Amygdala (tissue), 56 donors: Measurements from ENCODE around the gene SORBS2.
A peak's percentile ranks its signal among the peaks of the same experiment; 100 is the strongest.

Experiments
- DNase-seq, 56 donors: peaks; one replicate each; lab custom pipeline; 2025; lab: John Stamatoyannopoulos, UW

Gene SORBS2

GRCh38 chr4:185744946-185745345 is 67.0 kb downstream of the SORBS2 start:
- DNase-seq = no peak

- DNase-seq = no peak
These were observed 67.5 kb downstream of the SORBS2 start for GRCh38 chr4:185744488-185744862.

- DNase-seq = no peak
These were observed 68.1 kb downstream of the SORBS2 start for GRCh38 chr4:185743722-185744487.

- no peak for DNase-seq
These were observed 69.2 kb downstream of the SORBS2 start for GRCh38 chr4:185742766-185743165.

- no peak for DNase-seq
These were observed 70.2 kb downstream of the SORBS2 start for GRCh38 chr4:185741795-185742194.

- no peak for DNase-seq
These were observed 71.5 kb downstream of the SORBS2 start for GRCh38 chr4:185740471-185740873.

GRCh38 chr4:185738820-185739219 is 73.2 kb downstream of the SORBS2 start:
- DNase-seq = no peak

GRCh38 chr4:185738038-185738552 is 73.9 kb downstream of the SORBS2 start:
- DNase-seq = no peak

GRCh38 chr4:185737489-185738037 is 74.4 kb downstream of the SORBS2 start:
- no peak for DNase-seq

- no peak for DNase-seq
These were observed 75.1 kb downstream of the SORBS2 start for GRCh38 chr4:185736882-185737281.

GRCh38 chr4:185735866-185736400 is 76.1 kb downstream of the SORBS2 start:
- no peak for DNase-seq

- no peak for DNase-seq
These were observed 77.1 kb downstream of the SORBS2 start for GRCh38 chr4:185734930-185735329.

- no peak for DNase-seq
These were observed 77.8 kb downstream of the SORBS2 start for GRCh38 chr4:185734214-185734613.

- no peak for DNase-seq
These were observed 81.0 kb downstream of the SORBS2 start for GRCh38 chr4:185730849-185731608.

- DNase-seq = no peak
These were observed 81.6 kb downstream of the SORBS2 start for GRCh38 chr4:185730387-185730786.

GRCh38 chr4:185729391-185729804 is 82.6 kb downstream of the SORBS2 start:
- DNase-seq = no peak

GRCh38 chr4:185728893-185729292 is 83.1 kb downstream of the SORBS2 start:
- DNase-seq = no peak

- DNase-seq = peak in 2 of 56 donors; percentile 8 to 17
These were observed 85.1 kb downstream of the SORBS2 start for GRCh38 chr4:185726931-185727330.

- no peak for DNase-seq
These were observed 88.2 kb downstream of the SORBS2 start for GRCh38 chr4:185723631-185724260.

- no peak for DNase-seq
These were observed 90.0 kb downstream of the SORBS2 start for GRCh38 chr4:185722029-185722316.
